ENCODE measurements around the gene CRIM1. TPM values are rescaled to one million over a fixed set of nuclear protein-coding genes. Genes with fewer than 3 reads are reported as not detected.

CRIM1 gene
- total RNA-seq, 1 experiment from 2014 or later: 46.5 TPM

DNA sequence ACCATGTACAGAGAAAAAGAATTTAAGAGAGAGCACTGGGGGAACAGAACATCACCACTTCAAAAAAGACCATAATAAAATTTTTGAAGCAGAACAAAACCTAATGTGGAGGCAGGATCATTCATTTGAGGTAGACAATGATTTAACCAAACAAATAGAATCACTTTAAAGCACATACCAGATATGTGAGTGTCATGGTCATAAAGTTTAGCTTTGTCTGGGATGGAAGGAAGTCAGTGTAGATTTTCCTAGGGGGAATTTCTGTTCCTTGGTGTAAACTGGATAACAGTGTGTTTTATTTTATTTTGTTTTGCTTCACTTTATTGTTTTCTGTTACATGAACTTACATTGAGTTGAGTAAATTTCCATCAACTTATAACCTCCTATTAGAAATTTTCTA lies 120.8 kb downstream of the CRIM1 start:
- H3K4me3 ChIP-seq (ENCODE audit: low read depth, low read length, poor library complexity, severe bottlenecking): no peak overlapping the region
- H3K27me3 ChIP-seq (replicated peaks; ENCODE audit: insufficient read depth, low read depth, low read length, poor library complexity): no peaks in the 10 kb centered on the region
- BruUV-seq (replicated peaks): no TSS peak
- intact Hi-C loops (cut with micrococcal nuclease; ENCODE audit: unreplicated experiment): no loop called here
- H3K4me1 ChIP-seq (ENCODE audit: insufficient read depth, low read length, poor library complexity, severe bottlenecking): peaks cover 8% of the 10 kb centered on the region
- peaks cover 24% of the 10 kb centered on the region for H3K9me3 ChIP-seq (ENCODE audit: low read depth, low read length, poor library complexity, severe bottlenecking)
- H3K36me3 ChIP-seq (ENCODE audit: insufficient read depth, low read length, poor library complexity, severe bottlenecking): peaks cover 24% of the 10 kb centered on the region
- TF ChIP-seq, protein P1, sequence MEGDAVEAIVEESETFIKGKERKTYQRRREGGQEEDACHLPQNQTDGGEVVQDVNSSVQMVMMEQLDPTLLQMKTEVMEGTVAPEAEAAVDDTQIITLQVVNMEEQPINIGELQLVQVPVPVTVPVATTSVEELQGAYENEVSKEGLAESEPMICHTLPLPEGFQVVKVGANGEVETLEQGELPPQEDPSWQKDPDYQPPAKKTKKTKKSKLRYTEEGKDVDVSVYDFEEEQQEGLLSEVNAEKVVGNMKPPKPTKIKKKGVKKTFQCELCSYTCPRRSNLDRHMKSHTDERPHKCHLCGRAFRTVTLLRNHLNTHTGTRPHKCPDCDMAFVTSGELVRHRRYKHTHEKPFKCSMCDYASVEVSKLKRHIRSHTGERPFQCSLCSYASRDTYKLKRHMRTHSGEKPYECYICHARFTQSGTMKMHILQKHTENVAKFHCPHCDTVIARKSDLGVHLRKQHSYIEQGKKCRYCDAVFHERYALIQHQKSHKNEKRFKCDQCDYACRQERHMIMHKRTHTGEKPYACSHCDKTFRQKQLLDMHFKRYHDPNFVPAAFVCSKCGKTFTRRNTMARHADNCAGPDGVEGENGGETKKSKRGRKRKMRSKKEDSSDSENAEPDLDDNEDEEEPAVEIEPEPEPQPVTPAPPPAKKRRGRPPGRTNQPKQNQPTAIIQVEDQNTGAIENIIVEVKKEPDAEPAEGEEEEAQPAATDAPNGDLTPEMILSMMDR (conservative IDR thresholded peaks at IDR 0.05; ENCODE audit: low read depth, low read length): no peak
- no peak for TF ChIP-seq EZH2 (IDR thresholded peaks at IDR 0.05; ENCODE audit: borderline replicate concordance, low read depth, low read length, poor library complexity, severe bottlenecking)
- no peak for DNase-seq (ENCODE audit: low spot score)
- H3K27ac ChIP-seq (ENCODE audit: low read depth, low read length, poor library complexity, severe bottlenecking): no peak overlapping the region
- ChIA-PET POLR2A (ENCODE audit: low non-redundant PET) (no interaction called here), CTCF (no interaction called here)

DNA sequence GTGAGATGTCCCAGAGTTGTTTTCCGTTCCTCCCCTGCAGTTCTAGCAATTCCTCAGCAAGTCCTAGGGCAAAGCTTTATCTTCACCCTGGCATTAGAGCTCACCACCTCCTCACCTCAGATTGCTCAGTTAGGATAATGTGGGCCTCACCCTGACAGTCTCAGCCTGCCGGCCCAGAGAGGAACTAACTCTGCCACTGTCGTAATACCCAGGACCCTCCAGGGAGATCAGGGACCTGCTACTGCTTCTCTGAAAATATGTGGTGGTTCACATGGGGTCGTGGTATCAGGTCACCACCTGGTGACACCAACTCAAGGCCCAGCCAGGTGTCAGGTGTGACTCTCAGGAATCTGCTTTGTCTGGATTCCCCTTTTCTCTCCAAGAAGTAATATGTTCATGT lies 121.7 kb downstream of the CRIM1 start:
- TF ChIP-seq EZH2 (IDR thresholded peaks at IDR 0.05; ENCODE audit: borderline replicate concordance, low read depth, low read length, poor library complexity, severe bottlenecking): no peak
- TF ChIP-seq, protein P1 (conservative IDR thresholded peaks at IDR 0.05; ENCODE audit: low read depth, low read length): no peak
- CTCF ChIA-PET: no interaction called here
- peak overlapping the region; percentile 53 for H3K27ac ChIP-seq (ENCODE audit: low read depth, low read length, poor library complexity, severe bottlenecking)

DNA sequence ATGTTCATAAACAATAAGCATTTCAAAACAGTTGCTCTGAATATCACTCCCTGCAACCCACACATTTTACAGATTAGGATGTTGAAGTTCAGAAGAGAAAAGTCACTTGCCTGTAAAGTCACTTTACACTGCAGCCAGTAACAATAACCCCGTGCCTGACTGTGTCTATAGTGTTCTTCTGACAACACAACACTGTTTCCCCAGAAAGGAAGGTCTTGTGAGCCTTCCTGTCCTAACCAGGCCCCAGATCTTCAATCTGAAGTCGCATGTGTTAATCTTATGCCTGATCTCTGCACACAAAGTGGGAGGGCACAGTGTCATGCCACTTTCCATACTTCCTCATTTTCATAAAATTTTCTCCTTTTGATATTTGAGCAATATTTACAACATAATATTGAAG lies 122.2 kb downstream of the CRIM1 start:
- intact Hi-C loops (cut with micrococcal nuclease; ENCODE audit: unreplicated experiment): no loop called here
- Histone ChIP-seq H3K4me1 (ENCODE audit: insufficient read depth, low read length, poor library complexity, severe bottlenecking) (peaks cover 8% of the 10 kb centered on the region), H3K36me3 (ENCODE audit: insufficient read depth, low read length, poor library complexity, severe bottlenecking) (peaks cover 20% of the 10 kb centered on the region), H3K27me3 (replicated peaks; ENCODE audit: insufficient read depth, low read depth, low read length, poor library complexity) (no peaks in the 10 kb centered on the region), H3K9me3 (ENCODE audit: low read depth, low read length, poor library complexity, severe bottlenecking) (peaks cover 24% of the 10 kb centered on the region), H3K27ac (ENCODE audit: low read depth, low read length, poor library complexity, severe bottlenecking) (peak overlapping the region; percentile 53), H3K4me3 (ENCODE audit: low read depth, low read length, poor library complexity, severe bottlenecking) (no peak overlapping the region)
- CTCF ChIA-PET: no interaction called here
- POLR2A ChIA-PET (ENCODE audit: low non-redundant PET): no interaction called here
- no peak for DNase-seq (ENCODE audit: low spot score)
- BruUV-seq (replicated peaks): no TSS peak
- TF ChIP-seq, protein P1 (conservative IDR thresholded peaks at IDR 0.05; ENCODE audit: low read depth, low read length): no peak
- no peak for TF ChIP-seq EZH2 (IDR thresholded peaks at IDR 0.05; ENCODE audit: borderline replicate concordance, low read depth, low read length, poor library complexity, severe bottlenecking)

More for the DNA sequence above, 121.7 kb downstream of the CRIM1 start:
- H3K36me3 ChIP-seq (ENCODE audit: insufficient read depth, low read length, poor library complexity, severe bottlenecking): peaks cover 24% of the 10 kb centered on the region
- POLR2A ChIA-PET (ENCODE audit: low non-redundant PET): no interaction called here
- H3K4me1 ChIP-seq (ENCODE audit: insufficient read depth, low read length, poor library complexity, severe bottlenecking): peaks cover 8% of the 10 kb centered on the region
- H3K4me3 ChIP-seq (ENCODE audit: low read depth, low read length, poor library complexity, severe bottlenecking): no peak overlapping the region
- no peaks in the 10 kb centered on the region for H3K27me3 ChIP-seq (replicated peaks; ENCODE audit: insufficient read depth, low read depth, low read length, poor library complexity)
- intact Hi-C loops (cut with micrococcal nuclease; ENCODE audit: unreplicated experiment): no loop called here
- DNase-seq (ENCODE audit: low spot score): no peak
- peaks cover 24% of the 10 kb centered on the region for H3K9me3 ChIP-seq (ENCODE audit: low read depth, low read length, poor library complexity, severe bottlenecking)
- BruUV-seq (replicated peaks): no TSS peak

Measured in A673 (cell line).